ENCODE data around the gene WWOX. TPM values are rescaled to one million over a fixed set of nuclear protein-coding genes. Genes with fewer than 3 reads are reported as not detected.

WWOX gene
- polyA plus RNA-seq, 1 donor (not counting 4 experiments of a cell fraction or from before 2014, with no cell fraction given), result 5.1 TPM

- dilution Hi-C loops (cut with MboI; ENCODE audit: extremely low pct_ligation_motif_present, low sequenced_read_pairs), result no loop called here
- H3K4me2 ChIP-seq (ENCODE audit: control insufficient read depth, extremely low read depth, insufficient read depth, low read depth, low read length), result no peak overlapping the region
- no peaks in the 10 kb centered on the region for H4K20me1 ChIP-seq (ENCODE audit: control insufficient read depth, extremely low read depth, insufficient read depth, low read length)
- H3K36me3 ChIP-seq (ENCODE audit: control insufficient read depth in 2 of 2, extremely low read depth in 1 of 2, insufficient read depth in 2 of 2, low read length in 2 of 2), result no peaks in the 10 kb centered on the region
- FAIRE-seq (no peak), DNase-seq (ENCODE audit: low read depth, low spot score) (no peak)
- H2AFZ ChIP-seq (ENCODE audit: control insufficient read depth, low read length), result no peak overlapping the region
- no peaks in the 10 kb centered on the region for H3K9me1 ChIP-seq (ENCODE audit: control insufficient read depth, extremely low read depth, insufficient read depth, low read length)
- no peak overlapping the region for H3K9ac ChIP-seq (ENCODE audit: control insufficient read depth, extremely low read depth, insufficient read depth, low read length)
- no peak overlapping the region for H3K27ac ChIP-seq (ENCODE audit: control insufficient read depth, insufficient read depth, low read length)
- no peak for TF ChIP-seq CTCF (optimal IDR thresholded peaks at IDR 0.05 in 1 of 3, IDR thresholded peaks at IDR 0.05 in 1 of 3, conservative IDR thresholded peaks at IDR 0.05 in 1 of 3; ENCODE audit: extremely low read depth in 1 of 3, insufficient read depth in 2 of 3, low read length in 3 of 3)
- no peak for TF ChIP-seq EZH2 (IDR thresholded peaks at IDR 0.05; ENCODE audit: low read length)
- no peak overlapping the region for H3K4me3 ChIP-seq (ENCODE audit: control insufficient read depth in 2 of 3, extremely low read depth in 1 of 3, insufficient read depth in 2 of 3, low read depth in 1 of 3, low read length in 3 of 3)
- no peaks in the 10 kb centered on the region for H3K79me2 ChIP-seq (ENCODE audit: control insufficient read depth, insufficient read depth, low read length)
- no peaks in the 10 kb centered on the region for H3K9me3 ChIP-seq (ENCODE audit: control insufficient read depth, low read depth, low read length)
- peaks cover 28% of the 10 kb centered on the region for H3K27me3 ChIP-seq (ENCODE audit: control insufficient read depth, extremely low read depth, insufficient read depth, low read length)
- no peaks in the 10 kb centered on the region for H3K4me1 ChIP-seq (ENCODE audit: control insufficient read depth, extremely low read depth, insufficient read depth, low read length)
These were observed 1013.0 kb downstream of the WWOX start for GRCh38 chr16:79112462-79112861.

GRCh38 chr16:79113826-79114225 is 1014.4 kb downstream of the WWOX start:
- Histone ChIP-seq H3K9me1 (ENCODE audit: control insufficient read depth, extremely low read depth, insufficient read depth, low read length) (no peaks in the 10 kb centered on the region), H3K27me3 (ENCODE audit: control insufficient read depth, extremely low read depth, insufficient read depth, low read length) (peaks cover 21% of the 10 kb centered on the region), H4K20me1 (ENCODE audit: control insufficient read depth, extremely low read depth, insufficient read depth, low read length) (no peaks in the 10 kb centered on the region), H2AFZ (ENCODE audit: control insufficient read depth, low read length) (no peak overlapping the region), H3K4me1 (ENCODE audit: control insufficient read depth, extremely low read depth, insufficient read depth, low read length) (no peaks in the 10 kb centered on the region), H3K79me2 (ENCODE audit: control insufficient read depth, insufficient read depth, low read length) (no peaks in the 10 kb centered on the region), H3K36me3 (ENCODE audit: control insufficient read depth in 2 of 2, extremely low read depth in 1 of 2, insufficient read depth in 2 of 2, low read length in 2 of 2) (no peaks in the 10 kb centered on the region), H3K9me3 (ENCODE audit: control insufficient read depth, low read depth, low read length) (no peaks in the 10 kb centered on the region), H3K4me3 (ENCODE audit: control insufficient read depth in 2 of 3, extremely low read depth in 1 of 3, insufficient read depth in 2 of 3, low read depth in 1 of 3, low read length in 3 of 3) (no peak overlapping the region), H3K9ac (ENCODE audit: control insufficient read depth, extremely low read depth, insufficient read depth, low read length) (no peak overlapping the region), H3K4me2 (ENCODE audit: control insufficient read depth, extremely low read depth, insufficient read depth, low read depth, low read length) (no peak overlapping the region), H3K27ac (ENCODE audit: control insufficient read depth, insufficient read depth, low read length) (no peak overlapping the region)
- FAIRE-seq (no peak), DNase-seq (ENCODE audit: low read depth, low spot score) (no peak)
- dilution Hi-C loops (cut with MboI; ENCODE audit: extremely low pct_ligation_motif_present, low sequenced_read_pairs), result no loop called here
- no peak for TF ChIP-seq EZH2 (IDR thresholded peaks at IDR 0.05; ENCODE audit: low read length)
- no peak for TF ChIP-seq CTCF (optimal IDR thresholded peaks at IDR 0.05 in 1 of 3, IDR thresholded peaks at IDR 0.05 in 1 of 3, conservative IDR thresholded peaks at IDR 0.05 in 1 of 3; ENCODE audit: extremely low read depth in 1 of 3, insufficient read depth in 2 of 3, low read length in 3 of 3)

Measured in keratinocyte (primary cell).